Activated naive CD4-positive, alpha-beta T cell treated with Interleukin-2 at 50 U/mL for 16 hours (primary cell): ENCODE results near the gene MOCS1.

Experiments used
- DNase-seq: peaks from one replicate; pipeline ENCODE4 v3.0.0-alpha.2; 2020

Gene MOCS1

DNA sequence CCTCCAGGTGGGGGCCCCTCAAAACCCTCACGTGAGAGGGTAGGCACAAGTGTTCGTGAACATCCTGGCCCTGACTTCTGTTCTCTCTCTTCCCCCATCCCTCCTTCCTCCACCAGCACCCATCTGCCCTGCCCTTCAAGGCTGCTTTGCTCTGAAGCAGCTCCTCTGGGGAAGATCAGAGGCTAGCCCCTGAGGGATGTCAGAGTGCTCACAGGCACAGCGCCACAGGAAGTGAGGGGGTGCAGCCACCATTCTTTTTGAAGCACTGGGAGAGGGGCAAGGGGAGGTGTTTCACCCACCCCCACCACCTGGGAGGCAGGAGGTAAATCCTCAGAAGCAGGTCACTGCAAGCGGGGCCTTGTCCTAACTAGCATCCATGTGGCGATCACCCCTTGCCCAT lies 11.4 kb downstream of the MOCS1 start:
- DNase-seq = no peak

GRCh38 chr6:39920157-39920556 lies 14.1 kb downstream of the MOCS1 start:
- no peak for DNase-seq

DNA sequence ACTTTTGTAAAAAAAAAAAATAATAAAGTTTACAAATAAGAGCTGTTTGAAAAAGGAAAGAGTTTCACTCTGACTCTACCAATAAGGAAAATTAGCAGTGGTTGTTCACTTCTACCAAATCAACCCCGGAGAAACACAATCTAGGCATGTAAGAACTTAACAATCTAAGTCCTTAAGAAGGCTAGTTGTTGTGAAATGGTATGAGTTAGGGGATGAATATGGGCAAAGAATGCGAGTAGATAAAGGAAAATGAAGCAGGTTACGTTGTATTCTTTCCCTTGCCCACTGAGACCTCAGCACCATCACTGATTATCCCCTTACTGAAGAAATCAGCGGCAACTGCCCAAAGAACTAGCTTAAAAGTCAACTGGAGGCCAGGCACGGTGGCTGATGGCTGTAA lies 15.4 kb downstream of the MOCS1 start:
- no peak for DNase-seq

DNA sequence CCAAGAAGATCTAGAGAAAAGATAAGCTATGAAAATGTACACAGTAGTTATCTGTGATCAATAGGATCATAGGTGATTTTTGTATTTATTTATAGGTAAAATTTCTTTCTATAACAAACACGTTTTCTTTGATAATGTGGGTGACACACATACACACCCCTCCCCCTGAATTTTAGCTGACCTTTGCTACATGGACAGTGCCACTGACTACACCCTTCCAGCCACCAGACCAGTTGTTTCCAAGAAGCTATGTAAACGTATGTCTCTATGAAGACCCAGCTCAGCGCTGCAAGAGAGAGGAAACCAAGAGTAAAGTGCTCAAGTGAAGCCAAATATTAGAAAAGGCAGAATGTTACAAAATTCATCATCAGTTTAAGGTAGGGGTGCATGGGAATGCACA lies 16.3 kb downstream of the MOCS1 start:
- no peak for DNase-seq

- no peak for DNase-seq
Measured at GRCh38 chr6:39917329-39917728, 16.9 kb downstream of the MOCS1 start.

DNA sequence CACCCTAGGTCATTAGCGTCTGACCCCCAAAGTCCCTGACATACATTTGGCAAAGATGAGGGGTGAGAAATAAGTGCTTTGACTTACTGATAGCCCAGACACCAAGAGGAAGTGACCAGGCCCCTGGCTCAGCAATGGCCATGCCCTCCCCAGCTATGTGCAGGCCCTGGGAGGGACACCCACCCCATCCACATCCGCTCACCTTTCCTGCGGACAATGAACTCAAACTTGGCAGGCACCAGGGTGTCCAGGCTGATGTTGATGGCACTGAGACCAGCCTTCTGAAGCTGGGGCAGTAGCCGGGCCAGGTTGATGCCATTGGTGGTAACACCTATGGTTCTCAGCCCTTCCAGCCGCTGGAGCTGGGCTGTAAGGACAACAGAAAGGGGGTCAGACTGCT lies 18.4 kb downstream of the MOCS1 start:
- DNase-seq = no peak

DNA sequence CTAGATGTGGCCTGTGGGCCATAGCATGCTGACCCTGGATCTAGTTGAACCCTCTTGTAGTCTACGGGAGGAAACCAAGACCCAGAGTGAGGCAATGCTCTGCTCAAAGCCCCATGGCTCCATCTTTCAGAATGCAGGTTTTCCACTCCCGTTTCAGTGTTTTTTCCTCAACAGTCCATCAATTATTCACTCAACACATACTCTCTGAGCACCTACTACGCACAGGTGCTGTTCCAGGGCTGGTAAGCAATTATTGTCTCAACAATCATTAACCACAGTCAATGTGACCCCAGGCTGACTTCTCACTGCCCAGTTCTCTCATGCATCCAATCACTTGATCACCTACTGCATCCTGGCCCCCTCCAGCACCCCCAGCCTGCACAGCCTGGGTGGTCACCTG lies 20.0 kb downstream of the MOCS1 start:
- no peak for DNase-seq

DNA sequence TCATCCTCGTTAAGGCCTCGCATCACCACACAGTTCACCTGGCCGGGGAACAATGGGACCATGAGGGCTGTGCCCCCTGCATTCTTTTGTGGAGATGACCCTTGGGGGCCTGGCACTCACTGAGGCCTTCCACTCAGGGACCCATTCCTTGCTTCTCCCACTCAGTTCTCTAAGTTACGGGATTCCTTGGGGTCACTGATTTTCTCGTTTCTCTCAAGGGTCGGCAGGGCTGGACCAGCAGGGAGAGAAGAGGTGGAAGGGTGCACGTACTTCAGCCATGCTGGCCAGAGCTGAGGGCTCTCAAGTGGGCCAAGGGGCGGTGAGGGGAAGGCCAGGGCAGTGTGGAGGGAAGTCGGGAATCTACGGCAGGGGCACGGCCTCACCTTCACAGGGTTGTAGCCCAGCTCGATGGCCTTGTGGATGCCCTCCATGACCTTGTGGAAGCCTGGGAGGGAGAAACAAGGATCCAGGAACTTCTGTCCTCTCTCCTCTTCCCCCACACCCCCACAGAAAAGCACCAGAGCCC lies 20.8 kb downstream of the MOCS1 start:
- no peak for DNase-seq

- DNase-seq = no peak
Measured at GRCh38 chr6:39912446-39912845, 21.8 kb downstream of the MOCS1 start.

- DNase-seq = no peak
Measured at GRCh38 chr6:39911513-39912125, 22.6 kb downstream of the MOCS1 start.

DNA sequence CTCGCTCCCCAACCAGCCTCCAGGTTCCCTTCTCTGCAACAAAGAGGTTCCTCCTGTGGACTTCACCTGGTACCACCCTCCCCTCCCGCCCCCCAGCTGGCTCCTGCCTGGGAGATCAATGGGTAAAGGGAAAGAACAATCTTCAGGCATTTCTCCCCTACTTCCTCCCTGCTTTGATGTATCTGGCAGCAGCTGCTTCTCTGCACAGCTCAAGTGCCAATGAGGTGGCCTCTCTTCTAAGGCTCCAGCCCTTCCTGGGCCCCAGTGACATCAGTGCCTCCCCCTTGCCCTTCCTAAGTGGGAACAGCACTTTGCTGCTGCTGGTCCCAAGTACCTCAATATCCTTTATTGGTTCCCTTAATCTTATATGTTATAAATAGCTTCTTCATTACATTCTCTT lies 23.5 kb downstream of the MOCS1 start:
- DNase-seq = no peak

- DNase-seq = no peak
Measured at GRCh38 chr6:39910164-39910563, 24.1 kb downstream of the MOCS1 start.

GRCh38 chr6:39909701-39910100 lies 24.6 kb downstream of the MOCS1 start:
- DNase-seq = no peak

DNA sequence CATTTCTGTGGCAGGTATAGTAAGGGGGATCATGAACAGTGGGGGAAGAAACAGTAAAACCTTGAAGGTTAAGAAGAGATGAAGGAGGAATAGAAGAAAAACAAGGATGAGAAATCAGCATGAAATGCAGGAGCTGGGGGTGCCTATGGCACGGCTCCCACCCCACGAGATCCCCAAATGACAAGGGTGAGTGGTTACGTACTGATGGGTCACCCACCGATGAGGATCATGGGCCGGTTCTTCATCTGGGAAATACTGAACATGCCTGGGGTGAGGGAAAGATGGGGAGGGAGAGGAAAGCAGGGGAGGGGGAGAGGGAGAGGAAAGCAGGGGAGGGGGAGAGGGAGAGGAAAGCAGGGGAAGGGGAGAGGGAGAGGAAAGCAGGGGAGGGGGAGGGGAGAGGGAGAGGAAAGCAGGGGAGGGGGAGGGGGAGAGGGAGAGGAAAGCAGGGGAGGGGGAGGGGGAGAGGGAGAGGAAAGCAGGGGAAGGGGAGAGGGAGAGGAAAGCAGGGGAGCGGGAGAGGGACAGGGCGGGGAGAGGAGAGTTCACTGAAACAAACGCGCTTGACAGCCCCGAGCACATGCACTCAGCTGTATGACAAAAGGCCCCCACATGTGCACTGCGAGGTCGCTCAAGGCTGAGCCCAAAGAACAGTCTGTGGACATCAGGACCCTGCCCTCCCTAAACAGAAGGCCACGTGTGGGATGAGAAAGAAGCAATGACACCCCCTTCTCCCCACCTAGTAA lies 25.3 kb downstream of the MOCS1 start:
- no peak for DNase-seq

DNA sequence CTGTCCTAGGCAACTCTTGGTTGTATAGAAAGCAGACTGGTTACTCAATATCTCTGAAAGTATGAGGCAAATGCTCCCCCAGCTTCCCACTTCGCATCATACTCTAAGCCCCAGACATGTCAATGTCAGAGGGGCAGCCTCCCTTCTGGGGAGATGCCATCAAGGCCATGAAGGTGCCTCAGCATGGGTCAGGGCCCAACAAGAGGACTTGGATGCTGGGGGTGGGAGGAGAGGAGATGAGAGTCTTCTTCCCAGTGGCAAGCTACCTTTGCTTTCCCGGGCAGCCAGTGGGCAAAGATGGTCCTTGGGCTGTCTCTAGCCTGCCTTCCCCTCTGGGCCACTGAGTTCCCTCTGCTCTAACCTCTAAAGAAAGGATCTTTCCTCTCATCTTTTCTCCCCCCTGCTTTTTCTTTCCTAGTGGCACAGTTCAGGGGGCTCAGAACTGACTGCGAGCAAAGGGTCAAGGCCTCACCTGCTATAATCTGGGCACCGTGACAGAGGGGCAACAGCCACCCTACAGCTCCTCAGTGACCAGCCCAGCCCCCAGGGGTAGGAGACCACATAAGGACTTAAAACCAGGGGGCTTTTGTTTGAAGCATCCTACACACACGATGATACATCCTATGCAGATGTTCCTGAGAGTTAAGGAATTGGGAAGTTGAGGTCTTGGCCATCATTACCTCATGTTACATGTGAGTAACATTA lies 26.2 kb downstream of the MOCS1 start:
- no peak for DNase-seq

GRCh38 chr6:39906318-39906761 lies 27.9 kb downstream of the MOCS1 start:
- no peak for DNase-seq

DNA sequence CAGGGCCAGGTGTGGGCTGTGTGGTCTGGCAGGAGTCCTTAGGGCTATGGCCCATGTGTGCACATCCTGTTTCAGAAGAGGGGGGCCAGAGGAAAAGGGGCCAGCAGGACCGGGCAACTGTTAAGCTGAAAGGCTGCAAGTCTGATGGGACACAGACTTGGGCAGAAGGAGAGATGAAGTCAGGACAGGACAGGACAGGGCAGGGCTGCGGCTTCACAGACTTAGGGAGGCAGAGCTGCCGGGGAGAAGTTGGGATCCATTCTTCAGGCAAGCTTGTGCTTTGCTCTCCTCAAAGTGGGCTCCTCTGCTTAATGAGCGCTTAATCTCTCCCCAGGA lies 28.7 kb downstream of the MOCS1 start:
- no peak for DNase-seq

DNA sequence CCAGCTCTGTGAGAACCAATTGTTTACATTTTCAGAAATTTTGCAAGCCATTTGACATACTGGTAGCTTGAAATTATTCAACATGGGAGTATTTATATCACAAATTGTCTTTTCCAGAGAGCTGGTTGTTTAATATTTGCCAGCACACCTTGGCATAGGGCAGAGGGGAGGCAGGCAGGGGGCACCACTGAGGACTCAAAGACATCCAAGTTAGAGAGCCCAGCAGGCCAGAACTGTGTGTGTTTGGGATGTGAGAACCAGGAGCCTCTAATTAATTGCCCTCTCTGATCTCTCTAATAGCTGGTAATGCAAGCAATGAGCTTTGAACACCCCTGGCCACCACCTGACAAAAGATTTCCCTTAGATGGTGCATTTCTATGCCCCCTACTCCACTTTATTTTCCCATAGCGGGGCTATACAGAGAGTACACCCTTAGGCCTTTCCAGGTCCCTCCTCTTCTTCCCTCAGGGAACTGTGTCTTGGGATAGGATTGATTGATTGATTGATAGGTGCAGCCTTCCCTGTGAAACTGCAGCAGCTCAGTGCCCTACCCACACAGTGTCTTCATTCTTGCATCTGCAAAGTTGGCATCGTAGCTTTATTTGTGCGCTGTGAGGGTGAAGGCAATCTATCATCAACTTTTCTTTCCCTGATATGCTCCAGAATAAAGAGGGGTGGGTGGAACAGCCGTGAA lies 29.2 kb downstream of the MOCS1 start:
- no peak for DNase-seq

DNA sequence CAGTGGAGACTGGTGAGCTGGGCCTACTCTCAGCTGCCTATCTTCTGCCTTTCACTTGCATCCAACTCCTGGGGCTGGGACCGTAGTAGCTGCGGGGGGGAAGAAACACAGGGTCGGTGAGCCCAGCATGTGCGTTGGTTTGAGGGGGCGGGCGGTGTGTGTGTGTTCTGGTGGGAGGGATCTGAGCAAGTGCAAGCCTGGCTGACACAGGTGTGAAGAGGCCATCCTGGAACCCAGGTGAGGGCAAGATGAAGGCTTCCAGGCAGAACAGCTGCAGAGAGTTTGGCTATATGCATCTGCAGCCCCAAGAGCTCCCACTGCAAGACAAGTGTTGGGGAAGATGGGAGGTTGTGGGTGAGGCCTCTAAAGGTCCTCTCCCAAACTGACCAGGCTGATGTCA lies 30.6 kb downstream of the MOCS1 start:
- no peak for DNase-seq

DNA sequence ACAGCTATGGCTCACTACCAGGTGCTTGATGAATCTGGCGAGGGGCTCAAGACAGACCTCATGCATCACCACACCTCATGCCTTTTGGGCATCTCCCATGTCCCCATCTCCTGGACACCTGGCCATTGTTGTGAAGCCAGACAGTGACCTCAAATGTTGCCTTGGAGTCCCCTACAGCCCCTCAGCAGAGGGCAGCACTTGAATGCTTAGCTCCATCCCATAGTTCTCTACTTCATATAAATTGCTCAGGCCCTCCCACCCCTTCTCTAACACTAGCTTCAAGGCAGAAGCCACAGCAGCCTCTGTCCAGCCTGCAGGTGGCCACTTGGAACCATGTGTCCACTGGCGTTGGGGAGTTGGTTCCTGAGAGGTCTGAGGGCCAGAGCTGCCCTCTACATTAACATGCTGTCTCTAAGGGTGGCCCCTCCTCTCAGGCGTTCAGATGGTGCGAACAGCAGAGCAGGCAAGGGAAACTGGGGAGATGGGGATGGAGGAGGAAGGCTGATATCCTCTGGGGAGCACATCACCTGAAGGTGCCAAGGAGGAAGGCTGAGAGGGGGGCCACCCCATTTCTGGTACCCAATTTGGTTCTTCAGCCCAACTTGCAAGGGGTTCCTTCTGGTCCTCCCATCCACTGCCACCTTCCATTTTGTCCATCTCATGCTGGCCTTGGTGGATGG lies 31.3 kb downstream of the MOCS1 start:
- no peak for DNase-seq

DNA sequence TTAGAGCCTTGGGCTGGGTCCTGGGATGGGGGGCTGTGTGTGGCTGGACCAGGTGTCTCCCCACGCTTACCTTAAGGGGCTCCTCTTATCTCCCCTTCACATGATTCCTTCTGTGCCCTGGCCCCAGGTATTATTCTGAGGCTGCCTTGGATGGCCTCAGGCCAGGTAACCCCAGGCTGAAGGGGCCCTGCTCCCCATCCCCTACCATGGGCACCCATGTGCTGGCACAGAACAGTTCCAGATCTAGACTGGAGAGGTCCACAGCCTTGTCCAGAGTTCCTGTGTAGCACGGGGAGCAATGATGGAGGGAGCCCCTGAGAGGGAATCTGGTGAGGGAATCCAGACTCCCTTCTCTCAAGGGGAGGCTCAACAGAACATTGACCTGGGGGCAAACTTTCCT lies 32.1 kb downstream of the MOCS1 start:
- DNase-seq = no peak

DNA sequence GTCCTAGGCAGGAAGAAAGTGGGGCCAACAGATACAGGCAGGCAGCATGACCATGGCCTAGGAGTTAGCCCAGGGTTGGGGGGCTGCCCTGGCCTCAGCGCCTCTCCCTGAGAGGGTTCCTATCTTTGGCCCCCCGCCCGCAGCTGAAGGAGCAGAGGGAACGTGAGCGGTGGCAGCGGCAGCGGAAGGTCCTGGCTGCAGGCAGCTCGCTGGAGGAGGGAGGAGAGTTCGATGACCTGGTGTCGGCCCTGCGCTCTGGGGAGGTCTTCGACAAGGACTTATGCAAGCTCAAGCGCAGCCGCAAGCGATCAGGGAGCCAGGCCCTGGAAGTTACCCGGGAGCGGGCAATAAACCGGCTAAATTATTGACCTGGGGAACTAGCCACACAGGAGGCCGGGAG lies 32.6 kb downstream of the MOCS1 start:
- DNase-seq = no peak

GRCh38 chr6:39901116-39901655 lies 33.1 kb downstream of the MOCS1 start:
- no peak for DNase-seq
